NCI-H2107 (cell line): ENCODE measurements around the gene UBP1.
"Not testable (repeated sequence)": the region's sequence is repeated elsewhere in the genome, so short reads cannot be mapped to it uniquely, and the experiment has no call there.

Source experiments
- DNase-seq: peaks from one replicate; lab custom pipeline; 2025; lab: John Stamatoyannopoulos, UW

UBP1 gene

GRCh38 chr3:33433843-33434242 is 6.4 kb downstream of the UBP1 start:
- DNase-seq = no peak

- DNase-seq = no peak
Measured at GRCh38 chr3:33430571-33430970, 9.6 kb downstream of the UBP1 start.

GRCh38 chr3:33430061-33430460 is 10.1 kb downstream of the UBP1 start:
- DNase-seq = no peak

- DNase-seq = not testable (repeated sequence)
Measured at GRCh38 chr3:33429306-33429705, 10.9 kb downstream of the UBP1 start.

- DNase-seq = no peak
Measured at GRCh38 chr3:33428734-33429133, 11.5 kb downstream of the UBP1 start.

- DNase-seq = no peak
Measured at GRCh38 chr3:33426630-33427317, 13.4 kb downstream of the UBP1 start.

- DNase-seq = no peak
Measured at GRCh38 chr3:33426068-33426467, 14.1 kb downstream of the UBP1 start.

- no peak for DNase-seq
Measured at GRCh38 chr3:33425453-33425852, 14.8 kb downstream of the UBP1 start.

- DNase-seq = no peak
Measured at GRCh38 chr3:33424606-33425452, 15.4 kb downstream of the UBP1 start.

GRCh38 chr3:33420966-33421365 is 19.2 kb downstream of the UBP1 start:
- DNase-seq = no peak

- no peak for DNase-seq
Measured at GRCh38 chr3:33419948-33420347, 20.3 kb downstream of the UBP1 start.

GRCh38 chr3:33417066-33417673 is 23.0 kb downstream of the UBP1 start:
- DNase-seq = no peak

GRCh38 chr3:33410816-33411215 is 29.4 kb downstream of the UBP1 start:
- not testable (repeated sequence) for DNase-seq

- no peak for DNase-seq
Measured at GRCh38 chr3:33403756-33404155, 36.4 kb downstream of the UBP1 start.

- DNase-seq = no peak
Measured at GRCh38 chr3:33402936-33403335, 37.3 kb downstream of the UBP1 start.

GRCh38 chr3:33401781-33402180 is 38.4 kb downstream of the UBP1 start:
- no peak for DNase-seq

- no peak for DNase-seq
Measured at GRCh38 chr3:33398410-33398809, 41.8 kb downstream of the UBP1 start.

- DNase-seq = no peak
Measured at GRCh38 chr3:33395900-33396299, 44.3 kb downstream of the UBP1 start.

- no peak for DNase-seq
Measured at GRCh38 chr3:33394403-33395054, 45.7 kb downstream of the UBP1 start.

- no peak for DNase-seq
Measured at GRCh38 chr3:33392703-33393125, 47.5 kb downstream of the UBP1 start.

GRCh38 chr3:33392144-33392543 is 48.1 kb downstream of the UBP1 start:
- DNase-seq = no peak

- DNase-seq = no peak
Measured at GRCh38 chr3:33391255-33391995, 48.8 kb downstream of the UBP1 start.
